GM12865 (cell line): ENCODE measurements around the gene SNRPE.
"Not testable (repeated sequence)": the region's sequence is repeated elsewhere in the genome, so short reads cannot be mapped to it uniquely, and the experiment has no call there.

Source experiments
- DNase-seq: peaks from one replicate; pipeline ENCODE4 v3.0.0; 2010; ENCODE audit warnings: low read depth
- H3K4me3 ChIP-seq: 2 replicates; pipeline ENCODE4 v1.5.1; 2011; ENCODE audit warnings: mild to moderate bottlenecking, low read depth, low read length, control low read depth
- CTCF ChIP-seq: IDR thresholded peaks from 2 replicates; pipeline ENCODE4 v1.5.1; 2011; ENCODE audit warnings: low read length, control low read depth, low read depth, inconsistent platforms; ENCODE audit not compliant: insufficient read depth; ENCODE audit errors: missing control alignments

The SNRPE gene

GRCh38 chr1:203828503-203828902 lies 32.9 kb upstream of the SNRPE start:
- no peak for DNase-seq
- no peak for TF ChIP-seq CTCF
- H3K4me3 ChIP-seq, result no peak overlapping the region

- not testable (repeated sequence) for DNase-seq, H3K4me3 ChIP-seq
These were observed 32.2 kb upstream of the SNRPE start for GRCh38 chr1:203829247-203829646.

GRCh38 chr1:203835476-203835875 lies 25.9 kb upstream of the SNRPE start:
- DNase-seq, result no peak
- TF ChIP-seq CTCF, result no peak

GRCh38 chr1:203839081-203839480 lies 22.3 kb upstream of the SNRPE start:
- TF ChIP-seq CTCF, result no peak
- H3K4me3 ChIP-seq, result no peak overlapping the region
- no peak for DNase-seq

More at GRCh38 chr1:203835476-203835875, 25.9 kb upstream of the SNRPE start:
- H3K4me3 ChIP-seq, result no peak overlapping the region

GRCh38 chr1:203840208-203840808 lies 21.1 kb upstream of the SNRPE start:
- no peak overlapping the region for H3K4me3 ChIP-seq
- TF ChIP-seq CTCF, result no peak
- no peak for DNase-seq

GRCh38 chr1:203842559-203842876 lies 18.9 kb upstream of the SNRPE start:
- TF ChIP-seq CTCF, result no peak
- H3K4me3 ChIP-seq, result no peak overlapping the region
- DNase-seq, result no peak

- TF ChIP-seq CTCF, result no peak
- DNase-seq, result no peak
- no peak overlapping the region for H3K4me3 ChIP-seq
These were observed 18.0 kb upstream of the SNRPE start for GRCh38 chr1:203843435-203843834.

GRCh38 chr1:203853112-203853511 lies 8.3 kb upstream of the SNRPE start:
- DNase-seq, H3K4me3 ChIP-seq: not testable (repeated sequence)
